ENCODE results near the gene FREY1. TPM values are rescaled to one million over a fixed set of nuclear protein-coding genes. Genes with fewer than 3 reads are reported as not detected.

FREY1 gene, protein sequence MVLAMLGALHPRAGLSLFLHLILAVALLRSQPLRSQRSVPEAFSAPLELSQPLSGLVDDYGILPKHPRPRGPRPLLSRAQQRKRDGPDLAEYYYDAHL
- total RNA-seq = 0.70 and 0.85 TPM in 2 replicates

DNA sequence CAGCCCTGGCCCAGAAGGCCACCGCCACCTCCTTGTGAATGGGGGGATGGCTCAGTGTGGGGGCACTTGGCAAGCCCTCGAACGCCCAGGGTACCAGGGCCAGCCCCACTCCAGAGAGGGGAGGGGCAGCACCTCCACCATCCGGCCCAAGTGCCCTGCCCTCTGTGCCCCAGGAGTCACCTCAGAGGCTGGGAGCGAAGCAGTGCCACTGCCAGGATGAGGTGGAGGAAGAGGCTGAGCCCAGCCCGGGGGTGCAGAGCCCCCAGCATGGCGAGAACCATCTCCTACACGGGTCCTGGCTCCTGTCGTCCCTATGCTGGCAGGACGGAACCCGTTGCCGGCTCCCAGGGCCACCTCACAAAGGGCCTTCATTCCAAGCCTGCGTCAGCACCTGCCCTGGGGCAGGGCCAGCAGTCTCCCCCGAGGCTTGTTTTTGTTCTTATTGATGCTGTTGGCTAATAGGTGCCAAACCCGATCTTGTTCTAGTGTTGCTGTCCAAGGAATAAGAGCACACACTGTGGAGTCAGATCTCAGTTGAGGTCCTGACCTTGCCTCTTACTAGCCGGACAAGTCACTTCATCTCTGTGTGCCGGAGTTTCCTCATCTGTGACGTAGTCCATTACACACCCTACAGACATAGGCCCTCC is at the start of gene FREY1:
FREY1 (minus strand) TSS at position 307 of the 647 bp plus-strand sequence; CDS start at position 281, 26 bp downstream.
- DNase-seq = no peak

DNA sequence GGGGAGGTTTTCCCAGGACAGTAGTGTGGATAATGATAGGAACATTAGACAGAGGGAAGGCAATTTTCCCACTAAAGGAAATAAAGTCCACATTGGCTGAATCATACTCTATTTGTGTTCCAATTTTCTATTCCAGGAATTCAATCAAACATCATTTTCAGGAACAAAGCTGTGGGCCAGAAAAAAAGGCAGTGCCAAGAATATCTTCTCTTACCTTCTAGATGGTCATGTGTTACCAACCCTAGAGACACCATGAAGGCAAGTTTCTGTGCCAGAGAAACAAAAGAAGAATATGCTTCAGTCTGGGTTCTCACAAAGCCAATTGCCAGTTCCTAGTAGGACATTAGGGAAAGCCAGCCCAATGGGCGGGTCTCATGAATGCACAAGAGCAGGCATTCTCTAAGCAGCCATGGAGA is 42.9 kb upstream of the FREY1 start:
- peak; percentile 15 for DNase-seq

DNA sequence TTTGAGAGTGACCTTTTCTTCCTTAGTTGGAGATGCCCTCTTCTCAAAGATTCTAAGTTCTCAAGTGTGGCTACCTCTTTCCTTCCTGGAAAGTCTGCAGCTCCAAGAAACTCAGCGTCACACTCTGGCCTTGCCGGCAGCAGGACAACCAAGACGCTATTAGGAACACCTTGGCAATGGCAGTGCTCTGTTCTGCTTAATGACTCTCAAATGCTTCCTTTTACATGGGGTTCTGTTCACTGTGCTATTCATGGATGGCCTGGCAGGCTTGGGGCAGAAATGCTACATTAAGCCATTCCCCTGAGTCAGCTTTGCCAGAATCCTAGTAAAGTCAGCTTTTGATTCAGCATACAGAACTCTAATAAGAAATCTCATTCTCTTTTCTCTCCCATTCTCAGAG is 41.3 kb upstream of the FREY1 start:
- DNase-seq = no peak

DNA sequence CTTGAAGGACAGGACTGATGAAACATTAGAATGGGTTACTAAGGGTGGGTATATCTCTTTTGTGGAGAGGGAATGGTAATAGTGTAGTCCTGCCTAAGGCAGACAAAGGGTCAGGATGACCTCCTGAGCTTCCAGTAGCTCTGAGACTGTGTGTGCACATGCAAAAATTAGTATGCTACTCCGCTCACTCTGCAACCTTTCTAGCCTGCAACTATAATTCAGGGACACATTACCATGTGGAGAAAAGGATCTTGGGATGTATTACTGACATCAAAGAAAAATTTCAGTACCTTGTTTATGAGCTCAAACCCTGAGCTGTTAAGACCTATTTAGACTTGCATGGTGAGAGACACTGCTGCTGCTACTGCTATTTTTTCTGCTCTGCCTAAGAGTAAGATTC is 40.8 kb upstream of the FREY1 start:
- no peak for DNase-seq

DNA sequence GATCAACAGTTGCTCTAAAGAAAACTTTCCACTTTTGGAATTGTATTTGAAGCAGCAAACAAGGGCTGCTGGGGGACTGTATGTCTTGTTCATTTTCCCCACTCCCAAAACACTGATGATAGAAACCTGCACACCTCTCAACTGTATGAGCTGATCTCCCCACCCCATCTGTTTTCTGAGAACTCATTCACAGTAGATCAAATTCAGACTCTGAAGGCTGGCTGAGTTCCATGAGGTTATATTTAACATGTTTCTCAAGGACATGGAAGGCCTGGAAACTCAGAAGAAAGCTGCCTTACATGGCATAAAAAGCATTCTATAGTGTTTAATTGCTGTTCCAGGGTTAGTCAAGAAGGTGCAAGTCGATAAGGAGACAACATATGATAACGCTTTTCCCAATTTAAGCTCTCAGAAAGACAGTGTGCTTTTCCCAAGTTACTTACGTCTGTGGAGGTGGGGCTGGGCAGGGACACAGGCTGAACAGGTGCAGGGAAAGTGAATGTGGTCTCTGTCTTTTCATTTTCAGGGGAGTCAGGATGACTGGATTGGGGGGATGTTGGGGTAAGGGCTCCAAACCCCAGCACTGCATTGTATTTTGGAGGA is 38.4 kb upstream of the FREY1 start:
- DNase-seq = no peak

DNA sequence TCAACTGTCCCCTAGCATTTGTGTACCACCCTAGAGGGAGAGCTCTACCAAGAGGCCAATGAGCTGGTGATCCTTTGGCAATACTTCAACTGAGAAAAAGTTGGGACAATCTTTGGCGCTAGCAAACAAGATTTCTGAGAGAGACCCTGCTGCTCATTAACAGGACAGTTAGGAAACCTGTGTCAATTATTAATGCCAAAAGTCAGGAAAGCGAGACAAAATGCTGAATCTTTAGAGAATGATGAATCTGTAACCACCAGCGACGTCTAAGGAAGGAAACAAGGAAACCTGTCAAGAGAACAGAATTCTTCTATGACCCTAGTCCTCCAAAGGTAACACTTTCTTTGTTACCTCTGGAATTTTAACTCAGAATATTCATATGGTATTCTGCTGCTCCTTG is 35.3 kb upstream of the FREY1 start:
- DNase-seq = no peak

DNA sequence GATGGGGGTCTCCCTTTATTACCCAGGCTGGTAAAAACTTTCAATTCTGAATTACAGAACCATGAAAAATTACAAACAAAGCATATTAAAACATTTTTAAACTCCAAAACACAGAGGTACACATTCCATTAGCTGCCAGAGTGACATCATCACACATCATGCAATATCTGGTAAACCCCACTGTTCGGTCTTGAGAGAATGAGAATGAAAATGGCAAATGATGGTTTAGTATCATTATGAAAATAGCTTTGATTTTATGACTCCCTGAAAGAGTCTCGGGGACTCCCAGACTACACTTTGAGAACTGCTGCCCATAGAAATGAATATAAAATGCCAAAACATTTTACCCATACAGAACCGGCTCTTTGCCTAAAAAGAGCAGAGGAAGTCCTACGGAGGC is 34.2 kb upstream of the FREY1 start:
- no peak for DNase-seq

DNA sequence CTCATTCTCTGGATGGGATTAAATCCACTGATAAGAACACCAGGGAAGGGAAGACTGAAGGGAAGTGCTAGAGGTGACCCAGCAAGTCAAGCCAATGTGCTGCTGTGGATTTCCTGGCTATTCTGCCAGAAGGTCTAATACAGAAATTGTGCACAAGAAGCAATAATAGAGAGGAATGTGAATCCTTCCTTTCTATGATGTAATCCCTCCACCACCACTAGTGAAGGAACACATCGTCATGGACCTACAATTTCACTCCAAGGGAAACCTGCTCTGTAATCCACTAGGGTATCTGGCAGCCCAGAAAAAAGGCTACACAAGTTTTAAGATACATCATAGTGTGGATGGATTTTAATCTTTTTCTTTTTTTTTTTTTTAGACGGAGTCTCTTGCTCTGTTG is 32.8 kb upstream of the FREY1 start:
- DNase-seq = peak; percentile 12

DNA sequence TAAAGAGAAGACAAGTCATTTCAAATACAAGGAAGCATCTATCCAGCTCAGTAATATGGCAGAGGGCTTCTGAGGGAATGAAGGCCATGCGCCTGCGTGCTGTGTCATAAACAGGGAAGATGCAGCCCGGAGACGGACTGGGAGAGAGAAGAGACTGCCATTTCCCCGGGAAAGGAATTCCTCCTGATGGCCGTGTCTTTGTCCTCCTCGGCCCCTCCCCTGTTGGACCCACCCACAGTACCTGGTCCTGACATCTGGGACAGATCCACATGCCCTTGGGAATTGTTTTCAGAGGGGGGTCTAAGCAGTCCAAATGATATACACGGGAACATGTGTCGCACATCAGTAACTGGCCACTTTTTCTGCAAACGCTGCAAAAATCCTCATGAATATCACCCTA is 30.8 kb upstream of the FREY1 start:
- DNase-seq = no peak

DNA sequence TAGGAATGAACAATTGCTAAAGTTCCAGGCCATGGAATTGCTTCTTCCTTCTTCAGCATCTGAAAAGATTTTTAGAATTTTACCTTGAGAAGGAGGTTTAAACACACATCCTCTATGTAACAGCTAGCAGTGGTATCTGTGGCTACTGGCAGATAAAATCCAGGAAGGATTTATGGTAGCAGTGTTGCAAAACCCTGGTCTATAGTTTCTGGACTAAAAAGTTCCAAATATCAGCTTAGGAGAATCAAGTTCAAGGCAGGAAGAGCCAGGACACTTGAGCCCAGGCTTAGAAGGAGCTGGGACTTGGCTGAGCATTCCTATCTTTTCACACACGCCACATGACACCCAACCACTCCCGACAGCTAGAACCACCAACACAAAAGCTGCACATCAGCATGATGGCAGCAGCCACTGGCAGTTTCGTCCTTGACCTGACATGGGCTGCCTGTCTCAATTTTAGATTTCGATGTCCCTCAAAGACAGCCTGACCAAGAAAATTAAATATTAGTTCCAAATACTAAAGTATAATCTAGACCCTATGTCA is 29.5 kb upstream of the FREY1 start:
- no peak for DNase-seq

DNA sequence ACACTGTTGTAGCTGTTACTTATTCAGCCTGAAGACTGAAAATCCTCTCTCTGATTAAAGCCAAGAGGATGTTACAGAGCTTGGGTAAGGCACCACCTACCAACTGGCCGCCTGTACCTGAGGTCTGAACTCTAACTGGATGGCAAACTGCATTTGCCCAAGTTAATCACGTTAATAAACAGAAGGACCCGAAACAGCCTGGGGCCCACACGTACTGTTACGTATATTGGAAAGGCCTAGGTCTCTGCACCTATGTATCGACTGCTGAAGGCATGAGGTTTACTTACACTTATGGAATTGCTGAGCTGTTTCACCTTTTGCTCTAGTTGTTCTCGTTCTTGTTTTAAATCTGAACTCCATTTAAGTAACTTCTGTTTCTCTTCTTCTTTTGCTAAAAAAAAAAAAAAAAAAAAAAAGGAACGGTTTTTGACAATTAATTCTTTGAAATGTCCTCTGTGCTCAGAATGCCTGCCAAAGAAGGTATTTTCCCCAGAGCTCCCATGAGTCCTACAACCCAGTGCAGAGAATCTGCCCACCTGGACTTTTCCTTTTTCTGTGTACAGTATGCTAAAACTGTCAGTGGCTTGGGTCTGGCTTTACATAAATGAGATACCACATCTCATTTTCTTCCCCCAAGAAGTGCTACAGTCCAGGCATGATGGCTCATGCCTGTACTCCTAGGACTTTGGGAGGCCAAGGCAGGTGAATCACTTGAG is 28.4 kb upstream of the FREY1 start:
- DNase-seq = no peak

DNA sequence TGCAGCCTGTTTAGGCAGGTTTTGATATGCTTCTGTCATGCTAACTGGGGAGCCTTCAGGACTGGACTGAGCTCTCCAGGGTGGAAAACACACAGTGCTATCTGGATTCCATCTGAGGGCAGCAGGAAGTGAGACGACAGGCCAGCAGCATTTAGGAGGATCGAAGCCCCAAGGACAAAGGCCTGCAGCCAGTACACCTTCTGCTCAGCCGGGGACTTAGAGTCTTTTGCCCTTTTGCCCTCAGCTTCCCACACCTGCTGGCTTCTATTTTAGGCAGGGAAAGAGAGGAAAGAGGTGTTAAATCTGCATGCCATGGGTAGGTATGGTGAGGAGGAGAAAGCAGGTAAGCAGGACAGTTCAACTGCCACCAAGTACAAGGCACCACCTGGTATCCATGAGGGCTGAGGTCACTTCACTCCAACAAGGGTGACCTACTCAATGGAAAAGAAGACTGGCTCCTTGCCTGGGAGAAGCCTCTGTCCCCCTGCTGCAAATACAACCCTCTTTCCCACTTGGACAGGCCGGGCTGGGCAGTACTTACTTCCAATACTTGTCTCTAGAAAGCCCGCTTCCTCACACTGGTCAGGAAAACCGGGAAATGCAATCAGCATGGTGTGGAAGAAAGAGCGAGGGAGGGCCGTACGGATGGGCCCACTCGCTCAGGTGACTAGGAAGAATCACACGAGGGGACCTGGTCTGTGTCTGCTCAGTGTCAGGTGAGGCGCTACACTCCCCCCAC is 27.7 kb upstream of the FREY1 start:
- no peak for DNase-seq

DNA sequence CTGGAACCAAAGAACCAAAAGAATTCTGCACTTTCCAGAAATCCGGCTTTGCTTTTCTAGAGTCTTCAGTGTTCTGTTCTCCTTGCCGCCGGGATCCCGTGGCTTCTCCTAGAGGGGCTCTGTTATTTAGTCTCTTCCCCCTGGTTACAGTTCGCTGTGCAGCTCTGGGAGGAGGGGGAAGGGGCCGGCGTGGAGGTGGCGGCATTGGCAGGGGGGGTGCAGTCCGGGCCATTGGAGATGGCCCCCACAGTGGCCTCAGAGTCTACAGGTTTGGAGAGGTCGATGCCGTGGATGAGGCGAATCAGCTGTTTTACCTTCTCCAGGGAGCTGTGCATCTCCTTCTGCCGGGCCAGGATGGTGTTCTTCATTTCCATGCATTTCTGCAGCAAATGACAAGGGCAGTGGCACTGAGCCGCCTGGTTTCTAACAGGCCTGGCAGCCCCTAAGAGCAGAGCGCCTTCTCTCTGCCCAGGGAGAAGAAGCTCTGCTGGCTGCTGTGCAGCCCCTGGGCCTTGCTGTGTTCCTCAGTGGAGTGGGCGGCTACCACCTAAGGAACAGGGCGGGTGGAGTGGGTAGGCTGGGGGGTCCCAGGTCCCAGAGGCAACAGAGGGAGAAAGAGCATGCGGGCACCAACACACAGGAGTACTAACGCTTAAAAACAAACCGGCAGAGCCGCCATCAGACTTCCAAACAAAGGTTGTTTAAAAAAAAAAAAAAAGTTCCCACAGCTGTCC is 26.9 kb upstream of the FREY1 start:
- DNase-seq = no peak

DNA sequence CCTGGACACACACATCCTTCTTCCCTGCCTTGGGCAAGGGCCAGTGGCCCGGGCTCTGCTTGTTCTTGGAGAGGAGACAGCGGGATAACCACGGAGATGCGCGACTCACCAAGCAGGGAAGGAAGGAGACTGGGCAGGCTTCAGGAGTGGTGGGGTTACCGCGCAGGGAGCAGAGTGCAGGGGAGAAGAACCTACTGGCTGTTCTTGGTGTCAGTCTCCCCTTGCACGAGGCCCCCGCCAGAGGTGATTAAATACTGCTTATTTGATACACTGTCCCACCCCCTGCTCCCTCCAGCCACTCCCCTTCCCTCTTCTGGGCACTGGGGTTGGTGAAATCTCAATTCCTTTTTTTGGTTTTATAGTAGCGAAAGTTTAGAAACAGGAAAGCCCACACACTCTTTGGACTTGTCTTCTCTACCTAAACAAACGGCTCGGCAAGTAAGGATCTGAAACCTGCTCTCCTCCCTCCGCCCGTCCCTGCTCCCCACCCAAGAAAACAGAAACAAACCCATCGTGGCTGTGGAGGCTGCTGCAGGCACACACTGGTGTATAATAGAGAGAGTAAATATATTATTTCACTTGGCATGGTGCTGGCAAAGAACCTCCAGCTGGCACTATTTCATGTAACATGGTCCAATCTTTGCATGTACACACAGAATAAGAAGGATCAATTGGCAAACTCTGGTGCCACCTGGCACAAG is 26.2 kb upstream of the FREY1 start:
- no peak for DNase-seq

DNA sequence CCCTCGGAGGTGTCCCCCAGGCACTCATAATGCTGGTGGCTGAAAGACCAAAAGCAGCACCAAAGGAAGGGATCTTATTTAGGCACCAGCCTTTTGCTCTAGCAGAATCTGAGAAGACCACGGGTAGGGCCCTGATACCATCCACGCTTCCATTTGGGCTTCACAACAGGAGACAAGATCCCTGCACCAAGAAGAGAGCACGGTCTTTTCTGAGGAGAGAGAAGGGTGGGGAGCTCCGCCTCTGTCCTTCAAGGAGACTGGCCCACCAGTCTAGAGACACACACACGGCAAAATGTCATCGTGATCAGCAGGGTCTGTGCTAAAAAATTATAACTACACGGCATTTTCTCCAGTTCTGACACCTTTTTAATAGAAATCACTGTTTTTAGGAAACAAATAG is 25.1 kb upstream of the FREY1 start:
- no peak for DNase-seq

DNA sequence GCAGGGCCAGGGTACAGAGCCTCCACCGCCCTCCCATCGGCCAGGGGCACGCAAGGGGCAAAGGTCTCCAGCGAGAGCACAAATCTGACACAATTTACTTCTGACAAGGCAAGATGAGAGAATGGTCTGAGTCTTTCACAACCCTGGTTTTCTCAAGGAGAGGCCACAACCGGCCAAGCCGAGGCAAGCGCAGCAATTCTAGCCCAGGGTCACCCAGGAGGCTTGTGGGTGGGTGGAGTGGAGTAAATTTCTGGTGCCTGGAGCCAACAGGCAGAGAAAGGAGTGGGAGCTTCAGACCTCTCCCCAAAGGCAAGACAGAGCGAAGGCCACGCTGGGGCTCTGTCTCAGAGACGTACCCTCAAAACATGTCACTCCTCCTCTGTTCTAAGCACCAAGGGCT is 24.7 kb upstream of the FREY1 start:
- DNase-seq = no peak

DNA sequence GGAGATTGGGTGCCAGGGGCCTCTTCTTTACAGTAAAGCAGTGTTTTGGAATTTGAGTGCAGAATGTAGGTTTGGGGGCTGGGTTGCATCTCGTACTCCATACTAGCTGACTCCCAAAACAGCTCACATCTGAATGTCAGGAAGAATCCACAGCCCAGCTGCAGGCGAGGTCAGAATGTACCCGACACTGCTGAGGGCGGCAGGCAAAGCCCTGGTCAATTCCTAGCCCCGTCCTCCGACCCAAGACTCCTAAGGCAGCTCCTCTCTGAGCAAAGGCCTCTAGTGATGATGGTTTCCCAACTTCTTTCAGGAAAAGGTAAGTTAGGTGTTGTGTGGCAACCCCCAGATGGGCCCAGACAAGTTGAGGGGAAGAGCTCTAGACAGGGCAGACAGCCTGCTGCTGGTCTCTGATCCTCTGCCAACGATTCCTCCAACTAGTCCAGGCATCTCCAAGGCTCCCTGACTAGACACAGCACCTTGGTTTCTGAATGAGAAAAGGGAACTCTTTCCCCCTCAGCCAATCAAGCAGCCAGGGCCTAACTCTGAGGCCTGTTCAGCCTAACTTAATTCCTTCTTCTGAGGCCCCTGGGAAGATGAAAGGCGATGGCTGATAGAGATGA is 24.0 kb upstream of the FREY1 start:
- no peak for DNase-seq

DNA sequence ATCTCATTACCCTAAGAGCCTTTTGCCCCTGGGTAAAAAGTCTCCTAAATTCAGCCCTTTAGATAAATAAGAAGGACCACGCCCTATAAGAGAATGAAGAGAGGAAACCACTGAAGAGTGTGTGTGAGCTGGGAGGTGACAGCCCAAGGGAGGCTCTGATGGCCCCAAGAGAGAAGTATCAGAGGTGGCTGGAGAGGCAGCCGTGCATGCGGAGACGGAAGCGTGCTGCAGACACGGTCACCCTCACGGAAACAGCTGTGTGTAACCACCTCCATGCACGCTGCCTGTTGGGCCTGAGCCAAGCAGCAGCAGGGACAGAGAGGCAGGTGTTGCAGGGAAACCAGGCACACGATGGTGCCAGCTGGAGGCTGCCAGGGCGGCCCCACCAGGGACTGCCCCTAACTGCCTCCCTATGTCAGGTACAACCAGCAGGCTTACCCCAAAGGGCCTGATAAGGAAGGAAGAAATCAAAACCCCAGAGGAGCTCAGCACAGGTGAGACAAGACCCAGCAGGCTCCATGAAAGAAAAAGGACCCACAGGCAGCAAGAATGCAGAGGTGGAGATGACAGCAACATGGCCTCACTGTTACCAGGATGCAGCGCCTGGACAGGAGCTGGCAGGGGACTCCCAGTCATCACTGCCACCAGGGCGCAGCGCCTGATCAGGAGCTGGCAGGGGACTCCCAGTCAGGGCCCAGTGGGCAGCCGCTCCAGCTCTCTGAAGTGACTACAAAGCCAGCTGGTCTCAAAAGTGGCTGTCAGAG is 23.1 kb upstream of the FREY1 start:
- DNase-seq = peak; percentile 12

DNA sequence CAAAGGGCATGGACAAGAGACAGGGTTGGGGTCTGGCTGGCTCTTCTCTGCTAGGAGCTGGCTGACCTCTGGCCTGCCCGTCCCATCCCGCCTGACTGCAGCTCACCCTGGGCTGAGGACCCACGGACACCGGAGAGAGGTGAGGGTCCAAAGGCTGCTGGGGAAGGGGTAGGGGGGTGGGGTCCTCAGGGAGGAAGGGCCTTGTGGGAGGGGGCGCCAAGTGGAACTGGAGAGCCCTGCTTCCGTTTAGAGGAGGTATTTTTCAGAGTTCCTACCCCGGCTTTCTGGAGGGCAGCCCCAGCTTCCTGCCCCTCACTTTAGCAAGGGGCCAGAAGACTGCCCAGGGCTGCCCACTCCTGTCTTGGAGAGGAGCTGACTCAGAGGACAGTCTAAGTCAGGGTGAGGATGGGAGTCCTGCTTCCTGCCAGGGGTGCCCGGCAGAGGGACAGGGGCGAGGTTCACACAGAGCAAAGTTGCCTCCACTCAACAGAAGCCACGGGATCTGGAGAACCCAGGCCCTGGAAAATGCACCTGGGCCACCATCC is 22.5 kb upstream of the FREY1 start:
- no peak for DNase-seq

Data from dermis blood vessel endothelial cell (primary cell).